ENCODE measurements around the gene CEP72. TPM values are rescaled to one million over a fixed set of nuclear protein-coding genes. Genes with fewer than 3 reads are reported as not detected.

CEP72 gene
- total RNA-seq, 1 donor from 2014 or later = 20.1 TPM

DNA sequence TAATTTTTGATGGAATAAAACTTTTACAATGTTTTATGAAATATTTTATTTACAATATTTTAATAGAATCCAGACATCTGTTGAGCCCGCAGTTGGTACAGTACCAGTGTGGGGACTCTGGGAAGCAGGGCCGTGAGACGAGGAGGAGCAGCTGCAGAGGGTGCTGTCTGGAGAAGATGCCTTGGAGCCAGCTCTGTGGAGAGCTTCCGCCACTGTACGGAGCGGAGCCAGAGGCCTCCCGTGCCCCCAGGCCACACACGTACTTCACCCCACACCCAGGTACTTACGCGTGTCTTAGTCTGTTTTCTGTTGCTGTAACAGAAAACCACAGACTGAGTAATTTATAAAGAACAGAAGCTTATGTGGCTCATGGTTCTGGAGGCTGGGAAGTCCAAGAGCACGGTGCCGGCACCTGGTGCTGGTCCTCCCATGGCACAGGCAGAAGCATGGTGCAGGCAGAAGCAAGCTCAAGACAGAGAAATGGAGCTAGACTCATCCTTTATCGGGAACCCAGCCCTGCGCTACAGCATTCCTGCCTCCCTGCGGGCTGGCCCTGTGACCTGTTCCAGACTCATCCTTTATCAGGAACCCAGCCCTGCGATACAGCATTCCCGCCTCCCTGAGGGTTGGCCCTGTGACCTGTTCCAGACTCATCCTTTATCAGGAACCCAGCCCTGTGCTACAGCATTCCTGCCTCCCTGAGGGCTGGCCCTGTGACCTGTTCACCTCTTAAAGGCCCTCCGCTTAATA, 23.3 kb downstream of the CEP72 start:
- Histone ChIP-seq H3K27me3 (no peaks in the 10 kb centered on the region), H3K4me3 (no peak overlapping the region), H3K4me1 (no peaks in the 10 kb centered on the region), H3K9me3 (no peaks in the 10 kb centered on the region), H3K27ac (no peak overlapping the region), H3K36me3 (peaks cover 0 to 26% of the 10 kb centered on the region in 2 donors)
- no peak for TF ChIP-seq POLR2AphosphoS5 (IDR thresholded peaks at IDR 0.05; ENCODE audit: insufficient read depth in 1 of 2, low read depth in 1 of 2)
- TF ChIP-seq, protein P1, sequence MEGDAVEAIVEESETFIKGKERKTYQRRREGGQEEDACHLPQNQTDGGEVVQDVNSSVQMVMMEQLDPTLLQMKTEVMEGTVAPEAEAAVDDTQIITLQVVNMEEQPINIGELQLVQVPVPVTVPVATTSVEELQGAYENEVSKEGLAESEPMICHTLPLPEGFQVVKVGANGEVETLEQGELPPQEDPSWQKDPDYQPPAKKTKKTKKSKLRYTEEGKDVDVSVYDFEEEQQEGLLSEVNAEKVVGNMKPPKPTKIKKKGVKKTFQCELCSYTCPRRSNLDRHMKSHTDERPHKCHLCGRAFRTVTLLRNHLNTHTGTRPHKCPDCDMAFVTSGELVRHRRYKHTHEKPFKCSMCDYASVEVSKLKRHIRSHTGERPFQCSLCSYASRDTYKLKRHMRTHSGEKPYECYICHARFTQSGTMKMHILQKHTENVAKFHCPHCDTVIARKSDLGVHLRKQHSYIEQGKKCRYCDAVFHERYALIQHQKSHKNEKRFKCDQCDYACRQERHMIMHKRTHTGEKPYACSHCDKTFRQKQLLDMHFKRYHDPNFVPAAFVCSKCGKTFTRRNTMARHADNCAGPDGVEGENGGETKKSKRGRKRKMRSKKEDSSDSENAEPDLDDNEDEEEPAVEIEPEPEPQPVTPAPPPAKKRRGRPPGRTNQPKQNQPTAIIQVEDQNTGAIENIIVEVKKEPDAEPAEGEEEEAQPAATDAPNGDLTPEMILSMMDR (IDR thresholded peaks at IDR 0.05) = no peak
- no peak for TF ChIP-seq POLR2A (IDR thresholded peaks at IDR 0.05)
- intact Hi-C loops (cut with DNase I) = no loop called here
- no peak for DNase-seq (ENCODE audit: extremely low spot score in 2 of 2)

DNA sequence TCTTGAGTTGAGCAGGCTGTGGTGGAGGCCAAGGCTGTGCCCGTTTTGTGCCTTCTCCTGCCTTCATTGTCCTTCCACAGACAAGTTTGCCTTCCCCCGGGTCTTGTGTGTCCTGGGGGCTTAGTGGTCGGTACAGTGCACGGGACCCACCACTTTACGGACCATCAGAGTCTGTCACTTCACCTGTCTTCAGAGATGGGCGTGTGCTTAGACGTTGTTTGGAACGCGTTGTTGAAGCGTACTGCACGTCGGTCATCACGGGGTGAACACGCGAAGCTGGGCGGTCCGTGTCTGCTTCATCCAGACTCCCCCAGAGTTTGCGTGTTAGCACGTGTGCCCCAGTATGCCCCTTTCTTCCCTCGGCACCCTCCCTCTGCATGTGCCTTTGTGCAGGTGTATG, 24.8 kb downstream of the CEP72 start:
- H3K4me1 ChIP-seq = no peaks in the 10 kb centered on the region
- no peak for DNase-seq (ENCODE audit: extremely low spot score in 2 of 2)
- no peak overlapping the region for H3K4me3 ChIP-seq
- H3K36me3 ChIP-seq = peaks cover 0 to 37% of the 10 kb centered on the region in 2 donors
- TF ChIP-seq POLR2AphosphoS5 (IDR thresholded peaks at IDR 0.05; ENCODE audit: insufficient read depth in 1 of 2, low read depth in 1 of 2) (no peak), POLR2A (IDR thresholded peaks at IDR 0.05) (no peak)
- TF ChIP-seq, protein P1 (IDR thresholded peaks at IDR 0.05) = no peak
- H3K9me3 ChIP-seq = no peaks in the 10 kb centered on the region
- H3K27ac ChIP-seq = no peak overlapping the region
- intact Hi-C loops (cut with DNase I) = no loop called here
- H3K27me3 ChIP-seq = no peaks in the 10 kb centered on the region

DNA sequence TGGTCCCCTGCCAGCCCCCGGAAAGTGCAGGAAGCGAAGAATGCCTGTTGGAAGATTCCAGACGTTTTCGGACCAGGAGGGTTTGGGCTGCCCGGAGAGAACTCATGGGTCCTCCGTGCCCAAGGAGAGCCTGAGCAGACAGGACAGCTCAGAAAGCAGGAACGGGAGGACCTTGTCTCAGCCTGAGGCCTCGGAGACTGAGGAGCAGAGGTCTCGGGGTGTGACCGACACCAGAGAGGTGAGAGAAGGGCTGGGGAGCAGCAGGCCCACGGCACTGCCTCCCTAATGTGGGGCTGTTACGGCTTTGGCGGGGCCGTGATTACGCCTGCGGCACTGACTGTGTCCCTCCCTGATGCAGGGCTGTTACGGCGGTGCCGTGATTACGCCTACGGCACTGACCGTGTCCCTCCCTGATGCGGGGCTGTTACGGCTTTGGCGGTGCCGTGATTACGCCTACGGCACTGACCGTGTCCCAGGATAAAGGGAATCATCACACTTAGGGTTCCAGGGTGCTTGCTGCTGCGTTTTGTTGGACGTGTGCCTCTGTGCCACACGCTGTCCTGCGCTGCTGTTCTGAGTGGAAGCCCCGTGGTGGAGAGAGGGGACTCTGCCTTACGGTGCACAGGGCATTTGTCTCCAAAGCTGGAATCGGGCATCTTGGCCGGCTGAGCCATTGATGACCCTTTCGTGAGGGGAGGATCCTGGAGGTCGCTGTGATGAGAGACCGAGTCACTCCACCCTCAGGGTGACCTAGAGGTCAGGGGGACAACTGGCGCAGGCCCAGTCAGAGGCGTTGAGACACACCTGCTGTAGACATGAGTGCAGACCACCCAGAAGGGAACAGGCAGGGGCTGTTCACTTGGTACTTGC, 25.7 kb downstream of the CEP72 start:
- intact Hi-C loops (cut with DNase I) = no loop called here
- Histone ChIP-seq H3K36me3 (peaks cover 0 to 37% of the 10 kb centered on the region in 2 donors), H3K4me1 (no peaks in the 10 kb centered on the region), H3K4me3 (no peak overlapping the region), H3K27ac (no peak overlapping the region), H3K27me3 (no peaks in the 10 kb centered on the region), H3K9me3 (no peaks in the 10 kb centered on the region)
- no peak for DNase-seq (ENCODE audit: extremely low spot score in 2 of 2)
- TF ChIP-seq POLR2A (IDR thresholded peaks at IDR 0.05) (no peak), POLR2AphosphoS5 (IDR thresholded peaks at IDR 0.05; ENCODE audit: insufficient read depth in 1 of 2, low read depth in 1 of 2) (no peak)
- TF ChIP-seq, protein P1 (IDR thresholded peaks at IDR 0.05) = no peak

DNA sequence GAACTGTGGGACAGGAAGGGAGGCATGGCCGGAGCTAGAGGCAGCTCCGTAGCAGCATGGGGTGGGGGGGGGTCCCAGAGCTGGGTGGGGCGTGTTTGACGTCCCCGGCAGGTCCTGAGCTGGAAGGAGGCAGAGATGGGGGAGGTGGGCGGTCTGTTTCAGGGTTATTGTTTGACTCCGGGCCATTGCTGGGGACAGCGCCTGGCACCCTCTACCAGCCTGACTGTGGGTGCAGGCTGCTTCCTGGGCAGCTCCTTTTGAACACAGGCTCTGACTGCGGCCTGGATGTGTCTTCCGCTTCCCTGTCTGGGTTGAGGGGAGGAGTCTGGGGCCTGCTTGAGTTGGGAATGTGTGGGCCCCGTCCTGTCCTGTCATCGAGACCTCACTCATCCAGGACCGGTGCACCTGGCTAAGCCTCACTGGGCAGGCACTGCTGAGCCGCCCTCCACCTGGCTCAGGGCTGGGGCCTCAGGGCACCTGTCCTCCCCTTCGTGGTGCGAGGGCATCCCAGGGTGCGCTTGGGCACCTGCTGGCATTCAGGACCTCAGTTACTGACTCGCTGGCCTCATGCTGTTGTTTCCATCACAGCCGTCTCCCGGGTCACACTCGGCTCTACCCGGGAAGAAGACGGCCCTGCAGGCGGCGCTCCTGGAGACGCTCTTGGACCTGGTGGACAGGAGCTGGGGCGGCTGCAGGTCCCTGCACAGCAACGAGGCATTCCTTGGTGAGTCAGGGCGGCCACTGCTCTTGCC, 26.5 kb downstream of the CEP72 start:
- DNase-seq (ENCODE audit: extremely low spot score in 2 of 2) = no peak
- H3K36me3 ChIP-seq = peaks cover 0 to 38% of the 10 kb centered on the region in 2 donors

More for the DNA sequence above, 26.5 kb downstream of the CEP72 start:
- H3K27me3 ChIP-seq = no peaks in the 10 kb centered on the region
- H3K4me1 ChIP-seq = no peaks in the 10 kb centered on the region
- no peak overlapping the region for H3K4me3 ChIP-seq
- intact Hi-C loops (cut with DNase I) = no loop called here
- TF ChIP-seq, protein P1 (IDR thresholded peaks at IDR 0.05) = no peak
- no peak for TF ChIP-seq POLR2A (IDR thresholded peaks at IDR 0.05)
- no peak for TF ChIP-seq POLR2AphosphoS5 (IDR thresholded peaks at IDR 0.05; ENCODE audit: insufficient read depth in 1 of 2, low read depth in 1 of 2)
- no peaks in the 10 kb centered on the region for H3K9me3 ChIP-seq
- H3K27ac ChIP-seq = no peak overlapping the region
